Astrocyte (in vitro differentiated cells and primary cell): Measurements from ENCODE around the gene ABCB8. TPM values are rescaled to one million over a fixed set of nuclear protein-coding genes. Genes with fewer than 3 reads are reported as not detected.

Experiments
- DNase-seq: peaks from one replicate; pipeline ENCODE4 v3.0.0-alpha.2; 2010; ENCODE audit warnings: low read depth
- FAIRE-seq: peaks from 2 replicates; lab custom pipeline; 2011; peaks lifted over from hg19 to GRCh38; lab: Jason Lieb, UNC
- H2AFZ ChIP-seq: 2 replicates; pipeline ENCODE4 v1.6.0; 2012; ENCODE audit warnings: low read depth, low read length, inconsistent platforms
- H3K27ac ChIP-seq: 2 replicates; pipeline ENCODE4 v1.5.1; 2011; ENCODE audit warnings: low read depth, low read length, inconsistent platforms
- H3K27me3 ChIP-seq: 2 replicates; pipeline ENCODE4 v1.6.0; 2011; ENCODE audit warnings: low read length, inconsistent platforms; ENCODE audit not compliant: insufficient read depth
- H3K36me3 ChIP-seq: 2 replicates; pipeline ENCODE4 v1.5.1; 2011; ENCODE audit warnings: low read length, inconsistent platforms; ENCODE audit not compliant: insufficient read depth
- H3K4me1 ChIP-seq: 2 replicates; pipeline ENCODE4 v1.5.1; 2011; ENCODE audit warnings: low read length, inconsistent platforms; ENCODE audit not compliant: insufficient read depth
- H3K4me2 ChIP-seq: 2 replicates; pipeline ENCODE4 v1.6.0; 2012; ENCODE audit warnings: low read length, inconsistent platforms
- H3K4me3 ChIP-seq: 2 replicates; pipeline ENCODE4 v1.5.1; 2011; ENCODE audit warnings: low read depth, mild to moderate bottlenecking, low read length, inconsistent platforms; ENCODE audit not compliant: insufficient read depth
- H3K79me2 ChIP-seq: 2 replicates; pipeline ENCODE4 v1.6.0; 2012; ENCODE audit warnings: mild to moderate bottlenecking, low read length, inconsistent platforms; ENCODE audit not compliant: insufficient read depth
- H3K9ac ChIP-seq: 2 replicates; pipeline ENCODE4 v1.6.0; 2012; ENCODE audit warnings: mild to moderate bottlenecking, low read length, inconsistent platforms
- H3K9me3 ChIP-seq: 2 replicates; pipeline ENCODE4 v1.5.1; 2012; ENCODE audit warnings: low read depth, mild to moderate bottlenecking, low read length, inconsistent platforms; ENCODE audit not compliant: insufficient read depth
- H4K20me1 ChIP-seq: 2 replicates; pipeline ENCODE4 v1.6.0; 2012; ENCODE audit warnings: low read length, inconsistent platforms; ENCODE audit not compliant: insufficient read depth
- H3K27ac Mint-ChIP-seq: one replicate; pipeline ENCODE4 v1.8.0; 2021; ENCODE audit warnings: mild to moderate bottlenecking, mixed read lengths; ENCODE audit not compliant: unreplicated experiment
- H3K27me3 Mint-ChIP-seq: one replicate; pipeline ENCODE4 v1.8.0; 2021; ENCODE audit warnings: low read depth, mixed read lengths; ENCODE audit not compliant: unreplicated experiment
- H3K36me3 Mint-ChIP-seq: one replicate; pipeline ENCODE4 v1.8.0; 2021; ENCODE audit warnings: low read depth, mixed read lengths; ENCODE audit not compliant: unreplicated experiment
- H3K4me1 Mint-ChIP-seq: one replicate; pipeline ENCODE4 v1.8.0; 2021; ENCODE audit warnings: low read depth, mixed read lengths; ENCODE audit not compliant: unreplicated experiment
- H3K4me3 Mint-ChIP-seq: one replicate; pipeline ENCODE4 v1.8.0; 2021; ENCODE audit warnings: mild to moderate bottlenecking, moderate library complexity, mixed read lengths; ENCODE audit not compliant: unreplicated experiment
- H3K9me3 Mint-ChIP-seq: one replicate; pipeline ENCODE4 v1.8.0; 2021; ENCODE audit warnings: mild to moderate bottlenecking, mixed read lengths; ENCODE audit not compliant: unreplicated experiment
- CTCF ChIP-seq: IDR thresholded peaks from 2 replicates; pipeline ENCODE4 v1.5.1; 2011; ENCODE audit warnings: low read depth, mild to moderate bottlenecking, inconsistent platforms, low read length, moderate library complexity; ENCODE audit not compliant: insufficient read depth
- EZH2 ChIP-seq: IDR thresholded peaks from 2 replicates; pipeline ENCODE4 v1.6.1; 2012; ENCODE audit warnings: mild to moderate bottlenecking, low read length, inconsistent platforms; ENCODE audit not compliant: insufficient read depth
- total RNA-seq: library from RNA; stranded (reverse); gene quantifications from 2 replicates; pipeline ENCODE4 v1.2.1, GENCODE V29; 2021

ABCB8 gene
- total RNA-seq, 1 donor from 2014 or later: 53.3 TPM

GRCh38 chr7:151083071-151083823 is 55.0 kb downstream of the ABCB8 start, which contains the start of gene TMUB1:
Gene TMUB1 (minus strand): TSS chr7:151083493. CDS start chr7:151082563, 930 bp downstream.
- H3K27ac ChIP-seq: peak within 1 kb of the TSS; percentile 58

GRCh38 chr7:151083824-151084160 is 55.5 kb downstream of the ABCB8 start:
- Mint-ChIP-seq H3K4me3 (peak overlapping the region; percentile 76), H3K27ac (no peak overlapping the region), H3K27me3 (no peaks in the 10 kb centered on the region), H3K36me3 (no peaks in the 10 kb centered on the region), H3K9me3 (no peaks in the 10 kb centered on the region), H3K4me1 (peaks cover 20% of the 10 kb centered on the region)
- FAIRE-seq (no peak), DNase-seq (no peak)
- no peak overlapping the region for H3K27ac ChIP-seq
- H3K27me3 ChIP-seq: no peaks in the 10 kb centered on the region
- H3K36me3 ChIP-seq: no peaks in the 10 kb centered on the region
- TF ChIP-seq CTCF (no peak), EZH2 (no peak)
- H4K20me1 ChIP-seq: peaks cover 29% of the 10 kb centered on the region
- peak overlapping the region; percentile 86 for H2AFZ ChIP-seq
- H3K4me2 ChIP-seq: peak overlapping the region; percentile 87
- H3K9ac ChIP-seq: peak overlapping the region; percentile 95
- peaks cover 52% of the 10 kb centered on the region for H3K79me2 ChIP-seq
- H3K4me1 ChIP-seq: peaks cover 50% of the 10 kb centered on the region
- H3K9me3 ChIP-seq: no peaks in the 10 kb centered on the region
- H3K4me3 ChIP-seq: peak overlapping the region; percentile 62

More at GRCh38 chr7:151083071-151083823, 55.0 kb downstream of the ABCB8 start, which contains the start of gene TMUB1:
- TF ChIP-seq CTCF (no peak), EZH2 (no peak)
- peaks cover 47% of the 10 kb centered on the region for H3K4me1 ChIP-seq
- peak within 1 kb of the TSS; percentile 95 for H3K9ac ChIP-seq
- Mint-ChIP-seq H3K4me1 (peaks cover 20% of the 10 kb centered on the region), H3K4me3 (peak within 1 kb of the TSS; percentile 88), H3K36me3 (peaks cover under 1% of the 10 kb centered on the region), H3K27me3 (no peaks in the 10 kb centered on the region), H3K9me3 (no peaks in the 10 kb centered on the region), H3K27ac (peak within 1 kb of the TSS; percentile 79)
- H3K27me3 ChIP-seq: no peaks in the 10 kb centered on the region
- peaks cover 52% of the 10 kb centered on the region for H3K79me2 ChIP-seq
- DNase-seq (no peak), FAIRE-seq (no peak)
- H2AFZ ChIP-seq: peak within 1 kb of the TSS; percentile 86
- peaks cover 29% of the 10 kb centered on the region for H4K20me1 ChIP-seq
- no peaks in the 10 kb centered on the region for H3K9me3 ChIP-seq
- H3K4me3 ChIP-seq: peak within 1 kb of the TSS; percentile 62
- H3K4me2 ChIP-seq: peak within 1 kb of the TSS; percentile 87
- H3K36me3 ChIP-seq: no peaks in the 10 kb centered on the region

GRCh38 chr7:151085329-151085690 is 57.1 kb downstream of the ABCB8 start:
- no peak for TF ChIP-seq CTCF
- TF ChIP-seq EZH2: no peak
- peaks cover 30% of the 10 kb centered on the region for H3K4me1 Mint-ChIP-seq
- H3K9me3 Mint-ChIP-seq: no peaks in the 10 kb centered on the region
- H3K27me3 Mint-ChIP-seq: no peaks in the 10 kb centered on the region
- Histone ChIP-seq H3K79me2 (peaks cover 52% of the 10 kb centered on the region), H3K4me1 (peaks cover 51% of the 10 kb centered on the region), H3K9me3 (no peaks in the 10 kb centered on the region), H3K4me3 (peak overlapping the region; percentile 47), H3K4me2 (peak overlapping the region; percentile 86), H3K27me3 (no peaks in the 10 kb centered on the region), H3K36me3 (no peaks in the 10 kb centered on the region), H3K27ac (no peak overlapping the region), H2AFZ (no peak overlapping the region), H3K9ac (no peak overlapping the region), H4K20me1 (peaks cover 33% of the 10 kb centered on the region)
- peak overlapping the region; percentile 70 for H3K27ac Mint-ChIP-seq
- peak overlapping the region; percentile 86 for H3K4me3 Mint-ChIP-seq
- no peaks in the 10 kb centered on the region for H3K36me3 Mint-ChIP-seq
- no peak for FAIRE-seq
- no peak for DNase-seq
